Activated CD4-positive, alpha-beta T cell treated with anti-CD3 and anti-CD28 coated beads, Interleukin-2, amount 10 ng/mL, durations not matched to agents 24 days and 14 days (primary cell): ENCODE data around the gene PACS2. TPM values are rescaled to one million over a fixed set of nuclear protein-coding genes. Genes with fewer than 3 reads are reported as not detected.
A peak's percentile ranks its signal among the peaks of the same experiment; 100 is the strongest.
"Not testable (repeated sequence)": the region's sequence is repeated elsewhere in the genome, so short reads cannot be mapped to it uniquely, and the experiment has no call there.

Experiments
- DNase-seq: peaks from one replicate; pipeline ENCODE4 v3.0.0; 2022
- H3K27ac Mint-ChIP-seq: one replicate; pipeline ENCODE4 v1.8.0; 2022; ENCODE audit warnings: mild to moderate bottlenecking, mixed read lengths
- H3K27me3 Mint-ChIP-seq: one replicate; pipeline ENCODE4 v1.8.0; 2022; ENCODE audit warnings: mixed read lengths
- H3K36me3 Mint-ChIP-seq: one replicate; pipeline ENCODE4 v1.8.0; 2022; ENCODE audit warnings: low read depth, mild to moderate bottlenecking, mixed read lengths
- H3K4me1 Mint-ChIP-seq: one replicate; pipeline ENCODE4 v1.8.0; 2021; ENCODE audit warnings: mixed read lengths
- H3K4me3 Mint-ChIP-seq: one replicate; pipeline ENCODE4 v1.8.0; 2022; ENCODE audit warnings: mild to moderate bottlenecking, moderate library complexity, mixed read lengths
- H3K9me3 Mint-ChIP-seq: one replicate; pipeline ENCODE4 v1.8.0; 2021; ENCODE audit warnings: mixed read lengths
- intact Hi-C: fragments of 100-400 bp; cut with micrococcal nuclease; formaldehyde crosslinking; loops from one replicate; pipeline ENCODE4 v1.15.1; 2023
- total RNA-seq: library from RNA; stranded (reverse); gene quantifications from 2 replicates; pipeline ENCODE4 v1.2.3, GENCODE V29; 2022

PACS2 gene
- total RNA-seq, 1 donor from 2014 or later: 33.9 TPM

GRCh38 chr14:105281371-105282097 is 33.0 kb upstream of the PACS2 start:
- H3K4me3 Mint-ChIP-seq: no peak overlapping the region

GRCh38 chr14:105282098-105282725 is 32.3 kb upstream of the PACS2 start:
- Mint-ChIP-seq H3K9me3 (no peaks in the 10 kb centered on the region), H3K4me3 (no peak overlapping the region), H3K27me3 (no peaks in the 10 kb centered on the region), H3K27ac (no peak overlapping the region), H3K36me3 (peaks cover 6% of the 10 kb centered on the region), H3K4me1 (peaks cover 22% of the 10 kb centered on the region)
- no peak for DNase-seq
- intact Hi-C loops: no loop called here

More at GRCh38 chr14:105281371-105282097, 33.0 kb upstream of the PACS2 start:
- Mint-ChIP-seq H3K36me3 (peaks cover 6% of the 10 kb centered on the region), H3K4me1 (peaks cover 22% of the 10 kb centered on the region), H3K27me3 (no peaks in the 10 kb centered on the region), H3K27ac (no peak overlapping the region), H3K9me3 (no peaks in the 10 kb centered on the region)
- intact Hi-C loops: no loop called here
- DNase-seq: peak; percentile 72

DNA sequence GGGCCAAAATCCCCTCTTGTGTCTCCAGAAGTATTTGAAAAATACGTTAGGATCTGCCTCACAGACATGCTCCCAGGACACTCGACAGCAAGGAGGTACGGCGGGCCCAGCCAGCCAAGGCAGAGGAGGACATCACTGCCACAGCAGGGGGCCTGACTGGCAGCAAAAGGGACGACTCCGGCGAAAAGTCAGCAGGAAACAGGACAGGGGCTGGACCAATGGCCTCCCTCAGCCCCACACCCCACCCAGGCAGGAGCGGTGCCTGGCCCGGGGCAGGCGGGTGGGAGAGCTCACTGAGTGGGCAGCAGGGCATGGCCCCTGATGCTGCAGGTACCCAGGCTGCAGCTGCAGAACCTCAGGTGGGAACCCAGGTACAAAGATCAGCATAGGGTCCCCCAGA is 31.5 kb upstream of the PACS2 start:
- Mint-ChIP-seq H3K4me3 (no peak overlapping the region), H3K27ac (no peak overlapping the region), H3K9me3 (no peaks in the 10 kb centered on the region), H3K4me1 (peaks cover 22% of the 10 kb centered on the region), H3K27me3 (no peaks in the 10 kb centered on the region), H3K36me3 (peaks cover 6% of the 10 kb centered on the region)
- no peak for DNase-seq
- intact Hi-C loops: no loop called here

DNA sequence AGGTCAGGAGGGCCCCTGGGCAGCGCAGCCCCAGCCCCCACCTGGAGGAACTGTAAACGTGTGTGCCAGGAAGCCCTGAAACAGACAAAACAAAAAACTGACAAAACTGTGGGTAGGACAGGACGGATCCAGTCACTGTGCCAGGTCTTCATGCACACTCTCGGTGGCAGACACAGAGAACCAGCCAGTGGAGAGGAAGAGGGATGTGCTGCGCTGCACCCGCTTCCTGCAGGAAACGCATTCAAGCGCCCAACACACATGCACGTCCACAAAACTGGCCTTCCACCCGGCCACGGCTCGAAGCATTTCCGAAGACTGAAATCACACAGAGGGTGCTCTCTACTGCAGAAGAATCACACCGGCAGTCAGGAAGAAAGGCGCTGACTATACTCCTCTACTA is 30.6 kb upstream of the PACS2 start:
- DNase-seq: peak; percentile 66
- Mint-ChIP-seq H3K27ac (peak overlapping the region; percentile 66), H3K4me3 (peak overlapping the region; percentile 53)

DNA sequence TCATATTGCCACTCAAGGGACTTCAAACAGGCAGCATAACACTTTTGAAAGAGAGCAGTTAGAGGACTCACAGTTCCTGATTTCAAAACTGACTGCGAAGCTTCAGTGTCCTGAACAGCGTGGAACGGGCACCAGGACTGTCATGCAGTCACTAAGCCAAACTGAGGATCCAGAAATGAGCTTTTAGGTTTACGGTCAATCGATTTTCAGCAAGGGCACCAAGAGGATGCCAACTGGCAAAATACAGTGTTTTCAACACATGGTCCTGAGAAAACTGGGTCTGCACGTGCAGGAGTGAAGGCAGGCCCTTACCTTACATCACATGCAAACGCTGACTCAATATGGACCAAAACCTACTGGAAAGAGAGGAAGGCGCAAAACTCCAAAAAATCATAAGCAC is 29.4 kb upstream of the PACS2 start:
- no peak overlapping the region for H3K27ac Mint-ChIP-seq
- peaks cover 6% of the 10 kb centered on the region for H3K36me3 Mint-ChIP-seq
- no peak overlapping the region for H3K4me3 Mint-ChIP-seq
- intact Hi-C loops: no loop called here
- peaks cover 25% of the 10 kb centered on the region for H3K4me1 Mint-ChIP-seq
- no peak for DNase-seq
- no peaks in the 10 kb centered on the region for H3K9me3 Mint-ChIP-seq
- H3K27me3 Mint-ChIP-seq: no peaks in the 10 kb centered on the region

More for the DNA sequence above, 30.6 kb upstream of the PACS2 start:
- peaks cover 6% of the 10 kb centered on the region for H3K36me3 Mint-ChIP-seq
- intact Hi-C loops: no loop called here
- no peaks in the 10 kb centered on the region for H3K9me3 Mint-ChIP-seq
- H3K27me3 Mint-ChIP-seq: no peaks in the 10 kb centered on the region
- H3K4me1 Mint-ChIP-seq: peaks cover 22% of the 10 kb centered on the region

GRCh38 chr14:105286759-105287144 is 27.8 kb upstream of the PACS2 start:
- no peak for DNase-seq
- no peak overlapping the region for H3K4me3 Mint-ChIP-seq
- H3K4me1 Mint-ChIP-seq: peaks cover 32% of the 10 kb centered on the region
- peaks cover 6% of the 10 kb centered on the region for H3K36me3 Mint-ChIP-seq
- intact Hi-C loops: no loop called here
- H3K27ac Mint-ChIP-seq: no peak overlapping the region
- no peaks in the 10 kb centered on the region for H3K27me3 Mint-ChIP-seq
- H3K9me3 Mint-ChIP-seq: no peaks in the 10 kb centered on the region

DNA sequence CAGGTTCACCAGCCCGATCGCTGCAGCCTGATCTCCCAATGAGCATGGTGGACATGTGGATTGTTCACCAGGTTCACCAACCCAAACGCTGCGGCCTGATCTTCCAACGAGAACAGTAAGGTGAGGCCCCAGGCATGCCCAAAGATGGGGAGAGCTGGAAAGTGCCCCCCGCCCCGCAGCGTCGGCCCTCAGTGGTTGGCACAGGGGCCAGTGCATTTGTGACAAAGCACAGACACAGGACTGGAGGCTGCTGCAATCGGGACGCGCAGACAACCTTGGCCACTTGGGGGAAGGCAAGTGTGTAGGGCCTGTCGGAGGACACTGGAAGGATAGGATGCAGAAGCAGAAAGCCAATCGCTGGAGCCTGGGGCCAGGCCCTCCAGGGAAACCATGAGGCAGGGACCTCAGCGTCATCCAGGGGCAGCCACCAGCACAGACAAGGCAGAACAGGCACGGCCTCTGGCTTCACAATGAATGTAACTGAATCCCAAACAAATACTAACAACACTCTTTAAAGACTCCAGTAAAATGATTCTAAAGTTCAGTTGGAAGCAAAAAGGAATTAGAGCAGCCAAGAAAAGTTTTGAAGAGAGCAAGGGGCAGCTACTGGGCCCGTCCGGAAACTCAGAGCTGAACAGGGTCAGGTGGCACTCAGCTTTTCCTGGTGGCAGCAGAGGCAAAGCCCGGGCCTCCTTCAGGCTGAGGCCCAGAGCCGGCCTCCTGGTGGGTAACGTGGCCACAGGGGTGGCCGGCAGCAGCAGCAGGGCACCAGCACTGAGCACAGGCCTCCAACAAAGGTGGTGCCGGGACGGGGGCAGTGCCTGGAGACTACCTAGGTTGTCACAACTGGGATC is 27.1 kb upstream of the PACS2 start:
- no peak overlapping the region for H3K4me3 Mint-ChIP-seq
- H3K4me1 Mint-ChIP-seq: peaks cover 31% of the 10 kb centered on the region
- no peak for DNase-seq
- H3K27me3 Mint-ChIP-seq: no peaks in the 10 kb centered on the region
- no peaks in the 10 kb centered on the region for H3K9me3 Mint-ChIP-seq
- no peak overlapping the region for H3K27ac Mint-ChIP-seq
- intact Hi-C loops: no loop called here
- H3K36me3 Mint-ChIP-seq: peaks cover 6% of the 10 kb centered on the region

DNA sequence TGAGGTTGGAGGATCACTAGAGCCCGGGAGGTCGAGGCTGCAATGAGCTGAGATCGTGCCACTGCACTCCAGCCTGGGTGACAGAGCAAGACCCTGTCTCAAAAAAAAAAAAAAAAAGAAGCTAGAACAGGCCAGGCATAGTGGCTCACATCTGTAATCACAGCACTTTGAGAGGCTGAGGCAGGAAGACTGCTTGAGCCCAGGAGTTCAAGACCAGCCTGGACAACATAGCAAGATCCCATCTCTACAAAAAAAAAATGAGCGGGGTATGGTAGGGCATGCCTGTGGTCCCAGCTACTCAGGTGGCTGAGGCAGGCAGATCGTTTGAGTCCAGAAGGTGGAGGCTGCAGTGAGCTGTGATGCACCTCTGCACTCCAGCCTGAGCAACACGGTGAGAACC is 25.6 kb upstream of the PACS2 start:
- H3K36me3 Mint-ChIP-seq, DNase-seq, H3K27ac Mint-ChIP-seq, intact Hi-C loops, H3K4me3 Mint-ChIP-seq, H3K9me3 Mint-ChIP-seq, H3K27me3 Mint-ChIP-seq: not testable (repeated sequence)
- H3K4me1 Mint-ChIP-seq: peaks cover 37% of the 10 kb centered on the region

- no peak for DNase-seq
- Mint-ChIP-seq H3K4me1 (peaks cover 40% of the 10 kb centered on the region), H3K27me3 (no peaks in the 10 kb centered on the region), H3K36me3 (peaks cover 6% of the 10 kb centered on the region), H3K27ac (no peak overlapping the region), H3K9me3 (no peaks in the 10 kb centered on the region), H3K4me3 (no peak overlapping the region)
- intact Hi-C loops: loop anchor here (5.0 to 10.0 kb wide), 2 partner anchors 198 to 226 kb away; partner anchors contain the start of gene GPR132
Observed at GRCh38 chr14:105290621-105291346, 23.8 kb upstream of the PACS2 start.

DNA sequence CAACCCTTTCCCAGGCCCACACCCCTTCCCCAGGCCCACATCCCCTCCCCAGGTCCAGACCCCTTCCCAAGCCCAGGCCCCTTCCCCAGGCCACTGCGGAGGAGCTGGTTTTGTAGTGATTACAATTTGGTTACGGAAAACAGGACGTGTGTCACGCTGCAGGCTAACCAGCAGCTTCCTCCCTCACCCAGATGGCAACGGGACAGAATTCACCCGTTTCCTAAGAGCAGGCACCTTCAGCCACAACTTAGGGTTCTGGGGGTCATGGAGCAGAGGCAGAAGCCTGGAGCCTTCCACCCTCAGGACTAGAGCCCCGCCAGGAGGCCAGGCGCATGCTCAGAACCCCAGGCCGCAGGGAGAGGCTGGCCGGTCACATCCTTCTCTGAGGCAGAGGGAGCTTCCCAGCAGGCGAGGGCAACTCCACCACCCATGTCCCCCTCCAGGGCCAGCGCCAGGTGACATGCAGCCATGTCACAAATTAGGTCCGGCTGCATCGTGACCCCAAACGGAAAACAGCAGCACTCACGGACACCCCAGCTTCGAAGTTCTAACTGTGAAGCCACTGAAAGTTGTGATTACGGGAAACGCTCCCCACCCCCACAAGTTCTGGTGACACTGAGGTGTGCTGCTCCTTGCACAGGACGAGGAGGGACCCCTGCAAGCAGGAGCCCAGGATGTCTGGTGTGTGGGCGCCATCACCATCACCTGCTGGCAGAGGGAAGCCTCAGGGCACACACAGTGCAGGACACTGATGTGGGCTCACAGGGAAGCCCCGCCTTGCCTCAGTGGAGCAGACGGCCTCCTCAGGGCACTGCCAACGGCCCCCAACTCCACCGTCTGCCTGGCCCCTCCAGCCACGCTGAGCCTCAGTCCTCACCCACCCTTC is 21.5 kb upstream of the PACS2 start:
- intact Hi-C loops: loop anchor here (5.0 to 10.0 kb wide), 2 partner anchors 201 to 228 kb away; partner anchors contain the start of gene GPR132
- H3K4me1 Mint-ChIP-seq: peaks cover 42% of the 10 kb centered on the region
- H3K27me3 Mint-ChIP-seq: no peaks in the 10 kb centered on the region
- peak overlapping the region; percentile 99 for H3K27ac Mint-ChIP-seq
- H3K36me3 Mint-ChIP-seq: peaks cover 7% of the 10 kb centered on the region
- peak overlapping the region; percentile 80 for H3K4me3 Mint-ChIP-seq
- DNase-seq: peak; percentile 87
- H3K9me3 Mint-ChIP-seq: no peaks in the 10 kb centered on the region

- DNase-seq: peak; percentile 94
- Mint-ChIP-seq H3K4me1 (peaks cover 43% of the 10 kb centered on the region), H3K36me3 (peaks cover 9% of the 10 kb centered on the region), H3K27me3 (no peaks in the 10 kb centered on the region), H3K27ac (peak overlapping the region; percentile 99), H3K4me3 (peak overlapping the region; percentile 80), H3K9me3 (no peaks in the 10 kb centered on the region)
- intact Hi-C loops: loop anchor here (5.0 to 10.0 kb wide), 2 partner anchors 202 to 229 kb away; partner anchors contain the start of gene GPR132
Observed at GRCh38 chr14:105294142-105294597, 20.4 kb upstream of the PACS2 start.

- not testable (repeated sequence) for DNase-seq, H3K9me3 Mint-ChIP-seq, H3K4me3 Mint-ChIP-seq, H3K27ac Mint-ChIP-seq, H3K27me3 Mint-ChIP-seq
- Mint-ChIP-seq H3K36me3 (peaks cover 14% of the 10 kb centered on the region), H3K4me1 (peaks cover 40% of the 10 kb centered on the region)
- intact Hi-C loops: loop anchor here (10.0 kb wide), 1 partner anchor 233 kb away; the partner anchor contains the start of gene GPR132
Observed at GRCh38 chr14:105297311-105297710, 17.2 kb upstream of the PACS2 start.
